ENCODE measurements around the gene DDHD1. TPM values are rescaled to one million over a fixed set of nuclear protein-coding genes. Genes with fewer than 3 reads are reported as not detected.
"Not testable (repeated sequence)": the region's sequence is repeated elsewhere in the genome, so short reads cannot be mapped to it uniquely, and the experiment has no call there.

The DDHD1 gene
- total RNA-seq, 5 donors from 2014 or later (not counting 1 experiment from before 2014, with no cell fraction given) = 36.6 to 69.6 (median 45.4) TPM

- no peak overlapping the region for H3K27ac Mint-ChIP-seq
- H3K36me3 Mint-ChIP-seq = peaks cover 12% of the 10 kb centered on the region
- no peaks in the 10 kb centered on the region for H3K36me3 ChIP-seq (ENCODE audit: control insufficient read depth in 2 of 2, extremely low read depth in 1 of 2, insufficient read depth in 1 of 2, low read length in 1 of 2)
- ChIA-PET CTCF (no interaction called here), POLR2A (interaction anchor here in 1 of 2 donors (0.6 kb wide), 1 partner anchor 71 kb away, joined by 4 read pairs; no protein-coding TSS in a partner anchor)
- peaks cover 0 to 3% (median 2%) of the 10 kb centered on the region in 3 donors for H3K4me1 Mint-ChIP-seq
- H3K9me3 ChIP-seq = no peaks in the 10 kb centered on the region
- DNase-seq = no peak
- H3K27me3 Mint-ChIP-seq = no peaks in the 10 kb centered on the region
- H3K27ac ChIP-seq (ENCODE audit: low read length) = no peak overlapping the region
- no CpG with 5 or more reads among the region's 1 CpG for WGBS (ENCODE audit: insufficient coverage)
- H3K27me3 ChIP-seq (replicated peaks in 1 of 2; ENCODE audit: control insufficient read depth in 2 of 2, extremely low read depth in 1 of 2, insufficient read depth in 2 of 2, low read length in 1 of 2) = no peaks in the 10 kb centered on the region
- ATAC-seq (replicated peaks in 1 of 4) = no peak
- no peaks in the 10 kb centered on the region for H3K4me1 ChIP-seq (ENCODE audit: control insufficient read depth in 1 of 2, extremely low read depth in 1 of 2, insufficient read depth in 2 of 2, low read length in 2 of 2)
- no peak overlapping the region for H3K4me3 Mint-ChIP-seq
- H3K9me3 Mint-ChIP-seq = no peaks in the 10 kb centered on the region
- H3K4me3 ChIP-seq (ENCODE audit: control insufficient read depth in 1 of 2, extremely low read depth in 1 of 2, low read length in 1 of 2) = no peak overlapping the region
These were observed 33.4 kb upstream of the DDHD1 start for GRCh38 chr14:53186532-53186931.

- H3K27ac Mint-ChIP-seq = no peak overlapping the region
These were observed 30.5 kb upstream of the DDHD1 start for GRCh38 chr14:53183611-53184010.

GRCh38 chr14:53183056-53183455 lies 29.9 kb upstream of the DDHD1 start:
- Histone ChIP-seq H3K27me3 (replicated peaks in 1 of 2; ENCODE audit: control insufficient read depth in 2 of 2, extremely low read depth in 1 of 2, insufficient read depth in 2 of 2, low read length in 1 of 2) (no peaks in the 10 kb centered on the region), H3K36me3 (ENCODE audit: control insufficient read depth in 2 of 2, extremely low read depth in 1 of 2, insufficient read depth in 1 of 2, low read length in 1 of 2) (no peaks in the 10 kb centered on the region), H3K9me3 (no peaks in the 10 kb centered on the region), H3K4me3 (ENCODE audit: control insufficient read depth in 1 of 2, extremely low read depth in 1 of 2, low read length in 1 of 2) (no peak overlapping the region), H3K27ac (ENCODE audit: low read length) (no peak overlapping the region), H3K4me1 (ENCODE audit: control insufficient read depth in 1 of 2, extremely low read depth in 1 of 2, insufficient read depth in 2 of 2, low read length in 2 of 2) (peaks cover 0 to 9% of the 10 kb centered on the region in 2 experiments)
- POLR2A ChIA-PET = no interaction called here
- no peak for DNase-seq
- Mint-ChIP-seq H3K4me1 (peaks cover 11 to 20% (median 17%) of the 10 kb centered on the region in 3 donors), H3K36me3 (peaks cover 9% of the 10 kb centered on the region), H3K4me3 (no peak overlapping the region), H3K27me3 (no peaks in the 10 kb centered on the region), H3K27ac (no peak overlapping the region), H3K9me3 (no peaks in the 10 kb centered on the region)
- ATAC-seq (replicated peaks in 1 of 4) = no peak
- CTCF ChIA-PET = no interaction called here
- 71% methylated on average over 1 of the region's 2 CpGs for WGBS (ENCODE audit: insufficient coverage)

More at GRCh38 chr14:53183611-53184010, 30.5 kb upstream of the DDHD1 start:
- ATAC-seq (replicated peaks in 1 of 4) (no peak), DNase-seq (no peak)
- Histone ChIP-seq H3K27me3 (replicated peaks in 1 of 2; ENCODE audit: control insufficient read depth in 2 of 2, extremely low read depth in 1 of 2, insufficient read depth in 2 of 2, low read length in 1 of 2) (no peaks in the 10 kb centered on the region), H3K4me1 (ENCODE audit: control insufficient read depth in 1 of 2, extremely low read depth in 1 of 2, insufficient read depth in 2 of 2, low read length in 2 of 2) (peaks cover 0 to 9% of the 10 kb centered on the region in 2 experiments), H3K4me3 (ENCODE audit: control insufficient read depth in 1 of 2, extremely low read depth in 1 of 2, low read length in 1 of 2) (no peak overlapping the region), H3K9me3 (no peaks in the 10 kb centered on the region), H3K27ac (ENCODE audit: low read length) (no peak overlapping the region), H3K36me3 (ENCODE audit: control insufficient read depth in 2 of 2, extremely low read depth in 1 of 2, insufficient read depth in 1 of 2, low read length in 1 of 2) (no peaks in the 10 kb centered on the region)
- Mint-ChIP-seq H3K4me3 (no peak overlapping the region), H3K4me1 (peaks cover 11 to 20% (median 17%) of the 10 kb centered on the region in 3 donors), H3K9me3 (no peaks in the 10 kb centered on the region), H3K36me3 (peaks cover 10% of the 10 kb centered on the region), H3K27me3 (no peaks in the 10 kb centered on the region)
- POLR2A ChIA-PET = no interaction called here
- CTCF ChIA-PET = no interaction called here
- no CpG with 5 or more reads among the region's 2 CpGs for WGBS (ENCODE audit: insufficient coverage)

- H3K9me3 ChIP-seq; H3K36me3 Mint-ChIP-seq; CTCF ChIA-PET; H3K4me1 ChIP-seq (ENCODE audit: control insufficient read depth in 1 of 2, extremely low read depth in 1 of 2, insufficient read depth in 2 of 2, low read length in 2 of 2); H3K27me3 ChIP-seq (replicated peaks in 1 of 2; ENCODE audit: control insufficient read depth in 2 of 2, extremely low read depth in 1 of 2, insufficient read depth in 2 of 2, low read length in 1 of 2); H3K36me3 ChIP-seq (ENCODE audit: control insufficient read depth in 2 of 2, extremely low read depth in 1 of 2, insufficient read depth in 1 of 2, low read length in 1 of 2); H3K27ac ChIP-seq (ENCODE audit: low read length); ATAC-seq (replicated peaks in 1 of 4); H3K4me3 Mint-ChIP-seq; DNase-seq; H3K4me3 ChIP-seq (ENCODE audit: control insufficient read depth in 1 of 2, extremely low read depth in 1 of 2, low read length in 1 of 2); H3K27me3 Mint-ChIP-seq; H3K27ac Mint-ChIP-seq; H3K9me3 Mint-ChIP-seq: not testable (repeated sequence)
- 76% methylated on average over 2 of the region's 11 CpGs for WGBS (ENCODE audit: insufficient coverage)
- H3K4me1 Mint-ChIP-seq = peaks cover 11 to 20% (median 17%) of the 10 kb centered on the region in 3 donors
- POLR2A ChIA-PET = interaction anchor here in 1 of 2 donors (0.5 kb wide), 1 partner anchor 10 kb away, joined by 4 read pairs; no protein-coding TSS in a partner anchor
These were observed 28.4 kb upstream of the DDHD1 start for GRCh38 chr14:53181463-53182081.

- no peaks in the 10 kb centered on the region for H3K27me3 ChIP-seq (replicated peaks in 1 of 2; ENCODE audit: control insufficient read depth in 2 of 2, extremely low read depth in 1 of 2, insufficient read depth in 2 of 2, low read length in 1 of 2)
- H3K27ac ChIP-seq (ENCODE audit: low read length) = no peak overlapping the region
- ATAC-seq (replicated peaks in 1 of 4) = peak in 3 of 4 experiments; percentile 34 to 90 (median 47)
- no peaks in the 10 kb centered on the region for H3K9me3 Mint-ChIP-seq
- no peak overlapping the region for H3K4me3 Mint-ChIP-seq
- H3K4me3 ChIP-seq (ENCODE audit: control insufficient read depth in 1 of 2, extremely low read depth in 1 of 2, low read length in 1 of 2) = no peak overlapping the region
- no peaks in the 10 kb centered on the region for H3K36me3 Mint-ChIP-seq
- POLR2A ChIA-PET = interaction anchor here in 1 of 2 donors (0.5 kb wide), 1 partner anchor 9 kb away, joined by 4 read pairs; no protein-coding TSS in a partner anchor
- H3K27ac Mint-ChIP-seq = no peak overlapping the region
- H3K36me3 ChIP-seq (ENCODE audit: control insufficient read depth in 2 of 2, extremely low read depth in 1 of 2, insufficient read depth in 1 of 2, low read length in 1 of 2) = no peaks in the 10 kb centered on the region
- CTCF ChIA-PET = interaction anchor here in 1 of 2 donors (0.6 kb wide), 1 partner anchor 69 kb away, joined by 3 read pairs; no protein-coding TSS in a partner anchor
- no peaks in the 10 kb centered on the region for H3K9me3 ChIP-seq
- H3K27me3 Mint-ChIP-seq = no peaks in the 10 kb centered on the region
- DNase-seq = peak in 28 of 35 experiments; percentile 0 to 77 (median 14)
- 58% methylated on average over 5 of the region's 13 CpGs for WGBS (ENCODE audit: insufficient coverage)
- peaks cover 11 to 20% (median 17%) of the 10 kb centered on the region in 3 donors for H3K4me1 Mint-ChIP-seq
- H3K4me1 ChIP-seq (ENCODE audit: control insufficient read depth in 1 of 2, extremely low read depth in 1 of 2, insufficient read depth in 2 of 2, low read length in 2 of 2) = peaks cover 0 to 9% of the 10 kb centered on the region in 2 experiments
These were observed 27.4 kb upstream of the DDHD1 start for GRCh38 chr14:53180272-53181221.

GRCh38 chr14:53179486-53180005 lies 26.4 kb upstream of the DDHD1 start:
- DNase-seq; H3K4me3 Mint-ChIP-seq; H3K27ac ChIP-seq (ENCODE audit: low read length); H3K27me3 ChIP-seq (replicated peaks in 1 of 2; ENCODE audit: control insufficient read depth in 2 of 2, extremely low read depth in 1 of 2, insufficient read depth in 2 of 2, low read length in 1 of 2); CTCF ChIA-PET; POLR2A ChIA-PET; H3K27ac Mint-ChIP-seq; H3K9me3 Mint-ChIP-seq; H3K4me3 ChIP-seq (ENCODE audit: control insufficient read depth in 1 of 2, extremely low read depth in 1 of 2, low read length in 1 of 2); H3K9me3 ChIP-seq; H3K36me3 Mint-ChIP-seq; H3K4me1 ChIP-seq (ENCODE audit: control insufficient read depth in 1 of 2, extremely low read depth in 1 of 2, insufficient read depth in 2 of 2, low read length in 2 of 2); H3K27me3 Mint-ChIP-seq; ATAC-seq (replicated peaks in 1 of 4); H3K36me3 ChIP-seq (ENCODE audit: control insufficient read depth in 2 of 2, extremely low read depth in 1 of 2, insufficient read depth in 1 of 2, low read length in 1 of 2): not testable (repeated sequence)
- WGBS (ENCODE audit: insufficient coverage) = no CpG with 5 or more reads among the region's 2 CpGs
- H3K4me1 Mint-ChIP-seq = peaks cover 11 to 20% (median 17%) of the 10 kb centered on the region in 3 donors

Data from T-cell (primary cell).